Natural killer cell (primary cell): ENCODE data around the gene PDHB. TPM values are rescaled to one million over a fixed set of nuclear protein-coding genes. Genes with fewer than 3 reads are reported as not detected.
"Not testable (repeated sequence)": the region's sequence is repeated elsewhere in the genome, so short reads cannot be mapped to it uniquely, and the experiment has no call there.

Experiments used
- ATAC-seq, 3 donors: fragments of 150-1000 bp in 2 of 3; fragments of 200-7000 bp in 1 of 3; cut with Tn5 transposase; 1 replicate in 1 of 3; 2 replicates in 2 of 3; pipeline ENCODE4 v1.10.0; 2021; ENCODE audit warnings: mild to moderate bottlenecking in 2 of 3, moderate library complexity in 2 of 3
- DNase-seq, 2 donors: peaks; one replicate each; pipeline versions ENCODE4 v3.0.0 to v3.0.0-alpha.2; 2013 to 2021; ENCODE audit warnings: mixed read lengths in 1 of 2
- H3K27ac ChIP-seq: one replicate; pipeline ENCODE4 v1.5.1; 2013; ENCODE audit warnings: mild to moderate bottlenecking, low read length
- H3K27me3 ChIP-seq: one replicate; pipeline ENCODE4 v1.6.1; 2013; ENCODE audit warnings: low read length; ENCODE audit not compliant: control insufficient read depth, insufficient read depth
- H3K36me3 ChIP-seq: one replicate; pipeline ENCODE4 v1.6.1; 2013; ENCODE audit warnings: low read length; ENCODE audit not compliant: control insufficient read depth, insufficient read depth
- H3K4me1 ChIP-seq: one replicate; pipeline ENCODE4 v1.6.1; 2013; ENCODE audit warnings: low read length; ENCODE audit not compliant: control insufficient read depth, insufficient read depth
- H3K4me3 ChIP-seq: one replicate; pipeline ENCODE4 v1.5.1; 2013; ENCODE audit warnings: low read length
- H3K9me3 ChIP-seq: one replicate; pipeline ENCODE4 v1.6.1; 2013; ENCODE audit warnings: low read length; ENCODE audit not compliant: control insufficient read depth, insufficient read depth
- H3K27ac Mint-ChIP-seq, 2 donors: one replicate each; pipeline ENCODE4 v1.8.0; 2022; ENCODE audit warnings: mild to moderate bottlenecking in 2 of 2, mixed read lengths in 2 of 2, moderate library complexity in 1 of 2
- H3K27me3 Mint-ChIP-seq, 2 donors: one replicate each; pipeline ENCODE4 v1.8.0; 2022; ENCODE audit warnings: low read depth in 2 of 2, mixed read lengths in 2 of 2
- H3K36me3 Mint-ChIP-seq: one replicate; pipeline ENCODE4 v1.8.0; 2022; ENCODE audit warnings: mixed read lengths
- H3K4me1 Mint-ChIP-seq, 2 donors: one replicate each; pipeline ENCODE4 v1.8.0; 2022; ENCODE audit warnings: mixed read lengths in 2 of 2
- H3K4me3 Mint-ChIP-seq: one replicate; pipeline ENCODE4 v1.8.0; 2022; ENCODE audit warnings: mild to moderate bottlenecking, moderate library complexity, mixed read lengths
- H3K9me3 Mint-ChIP-seq, 2 donors: one replicate each; pipeline ENCODE4 v1.8.0; 2022; ENCODE audit warnings: mixed read lengths in 2 of 2
- CTCF ChIP-seq: fragments of 200-600 bp; IDR thresholded peaks from one replicate; pipeline ENCODE4 v1.8.0; 2022; ENCODE audit warnings: antibody characterized with exemption
- WGBS: methylation state at CpG from one replicate; pipeline ENCODE4 v1.1.7; 2013; ENCODE audit warnings: missing lambda C conversion rate; ENCODE audit not compliant: insufficient coverage; 5-methylcytosine and 5-hydroxymethylcytosine counted together
- intact Hi-C: fragments of 100-400 bp; cut with micrococcal nuclease; formaldehyde crosslinking; loops from one replicate; pipeline ENCODE4 v1.14.2; 2022
- total RNA-seq, 4 donors: library from RNA; stranded (reverse); fragments of 120-200 nt in 1 of 4; gene quantifications; one replicate each; pipeline versions ENCODE4 v1.2.3 to v1.2.4, GENCODE V29; 2013 to 2022

Gene PDHB
- total RNA-seq, 3 donors from 2014 or later (not counting 1 experiment from before 2014, with no cell fraction given), result 33.7 to 52.4 (median 39.9) TPM

- Histone ChIP-seq H3K4me1 (no peaks in the 10 kb centered on the region), H3K27me3 (no peaks in the 10 kb centered on the region), H3K4me3 (no peak overlapping the region), H3K27ac (no peak overlapping the region), H3K36me3 (no peaks in the 10 kb centered on the region), H3K9me3 (peaks cover 12% of the 10 kb centered on the region)
- WGBS, result 94% methylated on average over 1 of the region's 1 CpG
- H3K27ac Mint-ChIP-seq, result no peak overlapping the region
- no peak for TF ChIP-seq CTCF
- intact Hi-C loops, result no loop called here
- ATAC-seq (no peak), DNase-seq (no peak)
- peaks cover 3% of the 10 kb centered on the region in 2 donors for H3K9me3 Mint-ChIP-seq
- H3K4me3 Mint-ChIP-seq, result no peak overlapping the region
- H3K27me3 Mint-ChIP-seq, result no peaks in the 10 kb centered on the region
- H3K36me3 Mint-ChIP-seq, result peaks cover 16% of the 10 kb centered on the region
- no peaks in the 10 kb centered on the region for H3K4me1 Mint-ChIP-seq
Observed at GRCh38 chr3:58452176-58452575, 18.5 kb upstream of the PDHB start.

DNA sequence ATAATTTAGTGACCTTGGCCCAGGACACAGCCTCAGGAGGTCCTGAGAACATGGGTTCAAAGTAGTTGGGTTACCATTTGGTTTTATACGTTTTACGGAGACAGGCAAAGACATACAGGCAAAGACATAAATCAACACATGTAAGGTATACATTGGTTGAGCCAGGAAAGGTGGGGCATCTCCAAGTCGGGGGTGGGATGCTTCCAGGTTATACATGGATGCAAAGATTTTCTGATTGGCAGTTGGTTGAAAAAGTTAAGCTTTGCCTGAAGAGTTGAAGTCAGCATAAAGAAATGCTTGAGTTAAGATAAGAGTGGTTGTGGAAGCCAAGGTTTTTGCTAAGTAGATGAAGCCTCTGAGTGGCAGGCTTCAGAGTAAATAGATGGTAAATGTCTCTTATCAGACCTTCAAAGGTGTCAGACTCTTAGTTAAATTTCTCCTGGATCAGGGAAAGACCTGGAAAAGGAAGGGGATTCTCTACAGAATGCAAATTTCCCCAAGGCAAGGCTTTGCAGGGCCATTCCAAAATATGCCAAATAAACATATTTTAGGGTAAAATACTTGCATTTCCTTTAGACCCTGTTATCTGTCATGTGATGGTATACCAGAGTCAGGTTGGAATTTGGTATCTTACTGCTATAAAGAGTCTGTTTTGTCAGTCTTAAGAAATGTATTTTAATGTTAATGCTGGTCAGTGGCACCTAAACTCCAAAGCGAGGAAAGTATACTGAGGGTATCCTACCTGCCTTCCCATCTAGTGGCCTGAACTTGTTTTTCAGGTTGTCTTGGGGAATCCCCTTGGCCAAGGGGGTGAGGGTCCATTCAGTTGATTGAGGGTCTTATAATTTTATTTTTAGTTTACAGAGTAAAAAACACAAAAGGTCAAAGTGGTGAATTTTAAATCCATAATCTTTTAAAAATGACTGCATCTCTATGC is 8.2 kb upstream of the PDHB start:
- Mint-ChIP-seq H3K4me1 (no peaks in the 10 kb centered on the region), H3K9me3 (no peaks in the 10 kb centered on the region), H3K27me3 (peaks cover 2 to 4% of the 10 kb centered on the region in 2 donors), H3K4me3 (no peak overlapping the region), H3K27ac (no peak overlapping the region), H3K36me3 (no peaks in the 10 kb centered on the region)
- DNase-seq, result no peak
- Histone ChIP-seq H3K4me3 (no peak overlapping the region), H3K27me3 (no peaks in the 10 kb centered on the region), H3K9me3 (no peaks in the 10 kb centered on the region), H3K36me3 (no peaks in the 10 kb centered on the region), H3K4me1 (no peaks in the 10 kb centered on the region), H3K27ac (no peak overlapping the region)
- 82% methylated on average over 4 of the region's 4 CpGs for WGBS
- TF ChIP-seq CTCF, result no peak
- ATAC-seq, result no peak
- intact Hi-C loops, result no loop called here

- H3K9me3 Mint-ChIP-seq, H3K4me1 Mint-ChIP-seq, H3K36me3 ChIP-seq, H3K27me3 ChIP-seq, H3K27ac ChIP-seq, H3K4me3 ChIP-seq, H3K9me3 ChIP-seq, ATAC-seq, H3K36me3 Mint-ChIP-seq, DNase-seq, H3K27ac Mint-ChIP-seq, H3K4me1 ChIP-seq, H3K27me3 Mint-ChIP-seq, intact Hi-C loops, H3K4me3 Mint-ChIP-seq: not testable (repeated sequence)
- WGBS, result 94% methylated on average over 6 of the region's 6 CpGs
Observed at GRCh38 chr3:58440996-58441355, 7.3 kb upstream of the PDHB start.

DNA sequence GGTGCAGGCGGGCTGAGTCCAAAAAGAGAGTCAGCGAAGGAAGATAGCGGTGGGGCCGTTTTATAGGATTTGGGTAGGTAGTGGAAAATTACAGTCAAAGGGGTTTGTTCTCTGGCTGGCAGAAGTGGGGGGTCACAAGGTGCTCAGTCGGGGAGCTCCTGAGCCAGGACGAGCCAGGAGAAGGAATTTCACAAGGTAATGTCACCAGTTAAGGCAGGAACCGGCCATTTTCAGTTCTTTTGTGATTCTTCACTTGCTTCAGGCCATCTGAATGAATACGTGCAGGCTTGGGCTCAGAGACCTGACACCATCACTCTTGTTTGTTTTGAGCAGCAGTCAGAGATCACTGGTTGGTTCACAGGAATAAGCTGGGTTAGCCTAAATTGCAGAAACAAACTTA is 3.6 kb upstream of the PDHB start:
- H3K4me1 Mint-ChIP-seq, result peaks cover 16 to 19% of the 10 kb centered on the region in 2 donors
- ATAC-seq, H3K9me3 Mint-ChIP-seq, intact Hi-C loops, H3K27ac Mint-ChIP-seq, H3K9me3 ChIP-seq, H3K4me3 Mint-ChIP-seq, H3K27me3 ChIP-seq, H3K27ac ChIP-seq, DNase-seq, H3K27me3 Mint-ChIP-seq, H3K4me3 ChIP-seq, H3K36me3 ChIP-seq, H3K36me3 Mint-ChIP-seq: not testable (repeated sequence)
- 89% methylated on average over 8 of the region's 8 CpGs for WGBS
- peaks cover 10% of the 10 kb centered on the region for H3K4me1 ChIP-seq
